Neuron (in vitro differentiated cells): Measurements from ENCODE around the gene NFASC.
A peak's percentile ranks its signal among the peaks of the same experiment; 100 is the strongest.

Source experiments
- H2AFZ ChIP-seq: one replicate; pipeline ENCODE4 v1.6.1; 2013; ENCODE audit warnings: low read depth, mild to moderate bottlenecking, inconsistent platforms, low read length, moderate library complexity
- H3K27me3 ChIP-seq: one replicate; pipeline ENCODE4 v1.6.1; 2013; ENCODE audit warnings: low read length; ENCODE audit not compliant: insufficient read depth
- H3K36me3 ChIP-seq: one replicate; pipeline ENCODE4 v1.6.1; 2013; ENCODE audit warnings: low read length; ENCODE audit not compliant: insufficient read depth
- H3K4me1 ChIP-seq: one replicate; pipeline ENCODE4 v1.6.1; 2013; ENCODE audit warnings: low read length; ENCODE audit not compliant: insufficient read depth
- H3K4me3 ChIP-seq: 2 replicates; pipeline ENCODE4 v1.5.1; 2013; ENCODE audit warnings: mild to moderate bottlenecking, low read length, moderate library complexity
- H3K9me3 ChIP-seq: one replicate; pipeline ENCODE4 v1.6.1; 2013; ENCODE audit warnings: low read length

Gene NFASC

GRCh38 chr1:204870160-204870912 is at the start of gene NFASC:
NFASC (plus strand) TSS chr1:204870862; CDS start chr1:204944316, 73,454 bp downstream.
- Histone ChIP-seq H3K27me3 (no peaks in the 10 kb centered on the region), H3K4me3 (no peak within 1 kb of the TSS), H2AFZ (no peak within 1 kb of the TSS), H3K4me1 (peaks cover 15% of the 10 kb centered on the region), H3K9me3 (no peaks in the 10 kb centered on the region), H3K36me3 (no peaks in the 10 kb centered on the region)

GRCh38 chr1:204821476-204821875 is 49.2 kb upstream of the NFASC start:
- no peak overlapping the region for H3K4me3 ChIP-seq
- no peaks in the 10 kb centered on the region for H3K36me3 ChIP-seq
- H3K9me3 ChIP-seq: no peaks in the 10 kb centered on the region
- no peaks in the 10 kb centered on the region for H3K4me1 ChIP-seq
- H3K27me3 ChIP-seq: peaks cover 6% of the 10 kb centered on the region
- no peak overlapping the region for H2AFZ ChIP-seq

- Histone ChIP-seq H2AFZ (no peak overlapping the region), H3K36me3 (no peaks in the 10 kb centered on the region), H3K4me3 (no peak overlapping the region), H3K9me3 (no peaks in the 10 kb centered on the region), H3K27me3 (peaks cover 6% of the 10 kb centered on the region), H3K4me1 (no peaks in the 10 kb centered on the region)
These were observed 48.7 kb upstream of the NFASC start for GRCh38 chr1:204821924-204822323.

- no peaks in the 10 kb centered on the region for H3K9me3 ChIP-seq
- H3K36me3 ChIP-seq: no peaks in the 10 kb centered on the region
- H3K4me3 ChIP-seq: no peak overlapping the region
- peaks cover 18% of the 10 kb centered on the region for H3K27me3 ChIP-seq
- H3K4me1 ChIP-seq: no peaks in the 10 kb centered on the region
- no peak overlapping the region for H2AFZ ChIP-seq
These were observed 43.7 kb upstream of the NFASC start for GRCh38 chr1:204826970-204827369.

GRCh38 chr1:204828352-204828850 is 42.3 kb upstream of the NFASC start:
- H2AFZ ChIP-seq: no peak overlapping the region
- no peaks in the 10 kb centered on the region for H3K9me3 ChIP-seq
- H3K4me3 ChIP-seq: peak overlapping the region; percentile 55
- no peaks in the 10 kb centered on the region for H3K4me1 ChIP-seq
- peaks cover 21% of the 10 kb centered on the region for H3K27me3 ChIP-seq
- no peaks in the 10 kb centered on the region for H3K36me3 ChIP-seq

- Histone ChIP-seq H3K9me3 (no peaks in the 10 kb centered on the region), H3K4me1 (no peaks in the 10 kb centered on the region), H3K4me3 (peak overlapping the region; percentile 55), H3K36me3 (no peaks in the 10 kb centered on the region), H2AFZ (no peak overlapping the region), H3K27me3 (peaks cover 25% of the 10 kb centered on the region)
These were observed 41.4 kb upstream of the NFASC start for GRCh38 chr1:204829133-204829825.

GRCh38 chr1:204830747-204831146 is 39.9 kb upstream of the NFASC start:
- H3K4me3 ChIP-seq: no peak overlapping the region
- no peaks in the 10 kb centered on the region for H3K4me1 ChIP-seq
- H3K36me3 ChIP-seq: no peaks in the 10 kb centered on the region
- peaks cover 20% of the 10 kb centered on the region for H3K27me3 ChIP-seq
- no peak overlapping the region for H2AFZ ChIP-seq
- H3K9me3 ChIP-seq: no peaks in the 10 kb centered on the region

- H3K27me3 ChIP-seq: peaks cover 18% of the 10 kb centered on the region
- no peak overlapping the region for H3K4me3 ChIP-seq
- H2AFZ ChIP-seq: no peak overlapping the region
- H3K36me3 ChIP-seq: no peaks in the 10 kb centered on the region
- no peaks in the 10 kb centered on the region for H3K9me3 ChIP-seq
- no peaks in the 10 kb centered on the region for H3K4me1 ChIP-seq
These were observed 39.5 kb upstream of the NFASC start for GRCh38 chr1:204831186-204831585.

- no peak overlapping the region for H3K4me3 ChIP-seq
- H2AFZ ChIP-seq: no peak overlapping the region
- peaks cover 18% of the 10 kb centered on the region for H3K27me3 ChIP-seq
- H3K36me3 ChIP-seq: no peaks in the 10 kb centered on the region
- no peaks in the 10 kb centered on the region for H3K9me3 ChIP-seq
- H3K4me1 ChIP-seq: peaks cover 3% of the 10 kb centered on the region
These were observed 36.3 kb upstream of the NFASC start for GRCh38 chr1:204834336-204834735.

GRCh38 chr1:204834752-204835151 is 35.9 kb upstream of the NFASC start:
- H3K4me1 ChIP-seq: peaks cover 7% of the 10 kb centered on the region
- no peaks in the 10 kb centered on the region for H3K9me3 ChIP-seq
- no peaks in the 10 kb centered on the region for H3K36me3 ChIP-seq
- H3K4me3 ChIP-seq: no peak overlapping the region
- no peak overlapping the region for H2AFZ ChIP-seq
- peaks cover 18% of the 10 kb centered on the region for H3K27me3 ChIP-seq

- H3K4me1 ChIP-seq: peaks cover 7% of the 10 kb centered on the region
- H3K4me3 ChIP-seq: no peak overlapping the region
- no peak overlapping the region for H2AFZ ChIP-seq
- no peaks in the 10 kb centered on the region for H3K9me3 ChIP-seq
- peaks cover 11% of the 10 kb centered on the region for H3K27me3 ChIP-seq
- no peaks in the 10 kb centered on the region for H3K36me3 ChIP-seq
These were observed 34.9 kb upstream of the NFASC start for GRCh38 chr1:204835737-204836136.

GRCh38 chr1:204836856-204837255 is 33.8 kb upstream of the NFASC start:
- H3K27me3 ChIP-seq: peaks cover 6% of the 10 kb centered on the region
- no peak overlapping the region for H3K4me3 ChIP-seq
- H3K9me3 ChIP-seq: no peaks in the 10 kb centered on the region
- peaks cover 7% of the 10 kb centered on the region for H3K4me1 ChIP-seq
- H3K36me3 ChIP-seq: no peaks in the 10 kb centered on the region
- no peak overlapping the region for H2AFZ ChIP-seq

GRCh38 chr1:204837440-204838084 is 33.1 kb upstream of the NFASC start:
- Histone ChIP-seq H3K4me3 (no peak overlapping the region), H2AFZ (no peak overlapping the region), H3K36me3 (no peaks in the 10 kb centered on the region), H3K9me3 (no peaks in the 10 kb centered on the region), H3K4me1 (peaks cover 7% of the 10 kb centered on the region), H3K27me3 (peaks cover 3% of the 10 kb centered on the region)
